HCT116 (cell line): Measurements from ENCODE around the gene PYROXD2.

ENCODE experiments used
- POLR2A ChIP-seq: IDR thresholded peaks from 2 replicates; pipeline ENCODE4 v1.7.0; 2011; ENCODE audit warnings: borderline replicate concordance; ENCODE audit not compliant: insufficient read depth, insufficient read length; ENCODE audit errors: extremely low read depth
- SP1 ChIP-seq: IDR thresholded peaks from 2 replicates; pipeline ENCODE4 v1.6.1; 2012; ENCODE audit warnings: low read depth
- TCF7L2 ChIP-seq: IDR thresholded peaks from 2 replicates; pipeline ENCODE4 v1.7.0; 2011; ENCODE audit warnings: borderline replicate concordance, inconsistent platforms; ENCODE audit not compliant: insufficient read depth, insufficient read length; ENCODE audit errors: extremely low read depth

DNA sequence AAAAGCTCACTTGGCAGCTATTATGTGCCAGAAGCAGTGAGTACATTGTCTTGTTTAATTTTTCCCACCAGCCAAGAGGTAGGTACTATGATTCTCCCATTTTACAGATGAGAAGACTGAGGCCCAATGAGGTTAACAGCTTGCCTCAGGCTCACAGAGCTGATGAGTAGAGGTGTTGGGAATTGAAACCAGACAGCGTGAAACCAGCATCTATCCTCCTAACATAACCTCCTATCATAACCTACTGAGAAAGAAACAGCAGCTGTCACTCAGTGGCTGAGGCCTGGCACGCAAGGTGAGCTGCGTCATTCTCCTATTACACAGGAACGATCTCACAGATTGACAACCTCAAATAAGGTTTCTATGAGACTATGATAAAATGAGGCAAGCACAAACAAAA, 6.2 kb downstream of the PYROXD2 start:
- TF ChIP-seq SP1 (no peak), POLR2A (no peak), TCF7L2 (no peak)
